Stimulated activated CD4-positive, alpha-beta T cell treated with anti-CD3 and anti-CD28 coated beads, TNF-alpha, amount 100 ng/mL, for 1 hour (primary cell): Measurements from ENCODE around the gene RTKN.
"Not testable (repeated sequence)": the region's sequence is repeated elsewhere in the genome, so short reads cannot be mapped to it uniquely, and the experiment has no call there.

Source experiments
- DNase-seq, 3 donors: peaks; one replicate each; pipeline ENCODE4 v3.0.0-alpha.2; 2020; ENCODE audit warnings: low read depth in 3 of 3, low spot score in 1 of 3

The RTKN gene

DNA sequence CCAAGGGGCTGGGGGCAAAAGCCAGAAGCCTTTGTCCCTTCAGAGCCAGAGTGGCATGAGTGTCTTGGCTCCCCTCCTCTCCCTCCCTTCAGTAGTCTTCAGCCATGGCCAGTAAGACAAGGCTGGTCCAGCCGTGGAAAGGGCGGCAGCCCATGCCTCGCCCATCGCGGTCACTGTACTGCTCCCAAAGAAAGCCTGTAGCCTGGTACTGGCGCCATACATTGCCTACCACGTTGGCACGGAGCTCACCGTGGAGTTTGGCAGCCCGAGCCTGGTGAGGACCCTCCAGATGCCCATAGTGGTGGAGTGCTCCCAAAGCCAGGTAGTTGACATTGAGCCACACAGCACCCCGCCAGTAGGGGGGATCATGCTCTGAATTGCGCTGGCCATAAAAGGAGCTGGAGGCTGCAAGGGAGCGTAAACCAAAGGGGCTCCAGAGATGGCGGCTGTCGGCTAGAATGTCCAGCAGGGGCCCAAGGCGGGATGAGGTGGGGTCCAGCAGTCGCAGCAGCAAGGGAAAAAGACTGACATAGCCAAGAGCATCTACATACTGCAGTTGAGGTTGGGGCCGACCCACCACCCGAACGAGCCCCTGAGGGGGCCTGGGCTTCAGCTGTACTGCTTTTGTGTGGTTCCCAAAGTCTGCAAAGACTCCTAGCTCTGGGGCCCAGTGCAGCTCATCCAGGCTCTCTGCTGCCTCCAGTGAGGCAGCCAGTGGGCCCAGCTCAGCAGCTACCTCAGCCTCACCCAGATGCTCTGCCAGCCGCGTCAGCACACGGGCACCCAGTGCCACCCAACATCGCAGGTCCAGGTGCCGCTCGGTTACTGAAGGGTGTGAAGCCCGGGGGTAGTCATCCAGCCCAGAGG, 19.7 kb upstream of the RTKN start:
- no peak for DNase-seq

DNA sequence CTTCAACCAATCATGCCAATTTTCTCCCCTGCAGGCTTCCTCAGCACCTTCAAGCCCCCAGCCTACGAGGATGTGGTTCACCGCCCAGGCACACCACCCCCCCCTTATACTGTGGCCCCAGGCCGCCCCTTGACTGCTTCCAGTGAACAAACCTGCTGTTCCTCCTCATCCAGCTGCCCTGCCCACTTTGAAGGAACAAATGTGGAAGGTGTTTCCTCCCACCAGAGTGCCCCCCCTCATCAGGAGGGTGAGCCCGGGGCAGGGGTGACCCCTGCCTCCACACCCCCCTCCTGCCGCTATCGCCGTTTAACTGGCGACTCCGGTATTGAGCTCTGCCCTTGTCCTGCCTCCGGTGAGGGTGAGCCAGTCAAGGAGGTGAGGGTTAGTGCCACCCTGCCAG, 18.4 kb upstream of the RTKN start:
- not testable (repeated sequence) for DNase-seq

DNA sequence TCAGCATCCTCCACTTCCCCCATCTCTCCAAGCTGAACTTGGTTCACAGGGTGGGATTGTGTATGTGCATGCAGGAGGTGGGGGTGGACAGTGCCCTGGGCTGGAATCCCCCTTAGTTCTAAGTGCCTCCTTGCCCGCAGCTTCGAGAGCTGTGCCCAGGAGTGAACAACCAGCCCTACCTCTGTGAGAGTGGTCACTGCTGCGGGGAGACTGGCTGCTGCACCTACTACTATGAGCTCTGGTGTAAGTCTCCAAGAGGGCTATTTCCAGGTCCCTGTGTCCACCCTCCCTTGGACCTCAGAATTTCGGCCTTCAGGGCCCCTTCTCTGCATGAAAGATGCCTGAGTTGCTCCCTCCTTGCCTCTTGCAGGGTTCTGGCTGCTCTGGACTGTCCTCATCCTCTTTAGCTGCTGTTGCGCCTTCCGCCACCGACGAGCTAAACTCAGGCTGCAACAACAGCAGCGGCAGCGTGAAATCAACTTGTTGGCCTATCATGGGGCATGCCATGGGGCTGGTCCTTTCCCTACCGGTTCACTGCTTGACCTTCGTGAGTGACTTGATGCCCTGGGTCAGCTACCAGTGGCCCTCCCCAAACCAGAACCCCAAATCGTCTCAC, 17.9 kb upstream of the RTKN start:
- not testable (repeated sequence) for DNase-seq

DNA sequence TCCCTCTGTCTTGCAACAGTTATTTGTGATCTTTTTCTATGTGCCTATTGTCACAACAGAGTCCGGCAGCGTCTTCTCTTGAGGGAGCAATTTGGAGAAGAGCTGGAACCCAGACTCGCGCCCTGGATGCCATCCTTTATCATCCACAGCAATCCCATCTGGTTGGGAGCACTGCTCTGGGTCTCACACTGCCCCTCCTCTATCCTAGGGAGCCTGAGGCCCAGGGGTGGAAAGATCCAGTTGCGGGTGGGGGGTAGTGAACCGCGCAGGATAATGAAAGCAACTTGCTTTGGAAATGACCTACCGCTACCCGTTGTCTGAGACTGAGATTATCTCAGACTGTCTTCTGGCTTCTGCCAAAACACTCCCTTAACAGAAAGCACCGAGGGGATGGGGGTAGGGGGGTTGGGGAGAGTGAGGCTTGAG, 17.2 kb upstream of the RTKN start:
- DNase-seq = no peak

DNA sequence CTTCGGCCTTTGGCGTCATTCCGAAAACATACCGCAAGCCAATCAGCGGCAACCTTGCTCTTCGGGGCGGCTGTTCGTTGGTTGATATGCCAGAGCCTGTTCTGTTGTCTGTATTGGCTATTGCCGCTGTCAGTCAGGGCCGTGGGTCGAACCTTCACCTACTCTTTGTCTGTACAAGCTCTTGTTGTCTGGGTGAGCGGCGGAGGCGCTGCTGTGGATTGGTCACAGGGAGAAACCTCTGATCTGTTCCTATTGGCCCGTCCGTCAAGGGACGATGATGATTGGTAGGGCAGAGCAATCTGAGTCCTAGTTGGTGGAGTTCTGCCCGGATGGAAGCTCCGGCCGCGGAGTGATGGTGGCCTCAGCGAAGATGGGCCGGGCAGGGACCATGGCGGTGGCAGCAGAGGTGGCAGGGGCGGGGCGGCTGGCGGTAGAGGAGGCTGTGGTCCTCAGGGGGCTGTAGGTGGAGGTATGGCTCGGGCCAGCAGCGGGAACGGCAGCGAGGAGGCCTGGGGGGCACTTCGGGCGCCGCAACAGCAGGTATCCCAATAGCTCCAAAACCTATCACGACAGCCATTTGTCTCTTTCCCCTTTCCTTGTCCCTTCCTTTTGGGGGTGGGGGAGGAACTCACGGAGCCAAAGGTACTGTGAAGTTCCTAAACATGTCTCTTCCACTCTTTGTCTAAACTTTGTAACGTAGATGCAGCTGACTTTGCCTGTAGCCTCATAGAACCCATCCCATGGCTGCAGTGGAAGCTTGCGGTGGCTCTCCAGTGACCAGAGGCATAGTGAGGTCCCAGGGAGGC, 16.6 kb upstream of the RTKN start, which contains the start of gene WBP1:
Gene WBP1, plus strand, starts transcription at position 307 of the 806 bp plus-strand sequence. Its CDS starts 165 bp downstream, at position 472.
- peak; percentile 91 to 99 (median 96) for DNase-seq

DNA sequence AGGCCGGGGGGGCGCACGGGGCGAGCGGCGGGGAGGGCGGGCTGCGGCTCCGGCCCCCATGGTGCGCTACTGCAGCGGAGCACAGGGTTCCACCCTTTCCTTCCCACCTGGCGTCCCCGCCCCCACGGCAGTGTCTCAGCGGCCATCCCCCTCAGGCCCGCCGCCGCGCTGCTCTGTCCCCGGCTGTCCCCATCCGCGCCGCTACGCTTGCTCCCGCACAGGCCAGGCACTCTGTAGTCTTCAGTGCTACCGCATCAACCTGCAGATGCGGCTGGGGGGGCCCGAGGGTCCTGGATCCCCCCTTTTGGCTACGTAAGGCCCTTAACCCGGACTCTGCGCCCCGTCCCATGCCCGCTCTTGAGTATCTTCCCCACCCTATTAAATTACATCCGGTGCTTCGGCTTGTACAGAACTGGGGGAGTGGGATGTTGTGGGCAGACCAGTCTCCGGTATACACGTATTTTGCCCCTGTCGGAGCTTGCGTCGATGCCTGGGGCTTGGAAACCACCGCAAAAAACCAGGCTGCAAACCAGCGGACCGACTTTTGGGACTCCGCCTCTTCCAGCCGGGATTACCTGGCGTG, 15.9 kb upstream of the RTKN start:
- DNase-seq = peak; percentile 49 to 72 (median 56)

DNA sequence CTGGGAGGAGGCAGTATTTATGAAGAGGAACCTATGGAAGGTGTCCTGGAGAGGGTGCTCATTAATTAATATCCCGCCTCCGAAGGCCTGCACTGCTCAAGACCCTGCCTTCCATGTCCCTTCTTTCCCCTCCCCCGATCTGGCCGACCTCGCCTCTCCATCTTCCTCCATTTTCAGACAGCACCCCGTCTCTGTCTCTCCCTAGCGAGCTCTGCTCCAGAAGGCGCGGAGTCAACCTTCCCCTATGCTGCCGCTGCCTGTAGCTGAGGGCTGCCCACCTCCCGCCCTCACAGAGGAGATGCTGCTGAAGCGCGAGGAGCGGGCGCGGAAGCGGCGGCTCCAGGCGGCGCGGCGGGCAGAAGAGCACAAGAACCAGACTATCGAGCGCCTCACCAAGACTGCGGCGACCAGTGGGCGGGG, 15.4 kb upstream of the RTKN start:
- DNase-seq = no peak

DNA sequence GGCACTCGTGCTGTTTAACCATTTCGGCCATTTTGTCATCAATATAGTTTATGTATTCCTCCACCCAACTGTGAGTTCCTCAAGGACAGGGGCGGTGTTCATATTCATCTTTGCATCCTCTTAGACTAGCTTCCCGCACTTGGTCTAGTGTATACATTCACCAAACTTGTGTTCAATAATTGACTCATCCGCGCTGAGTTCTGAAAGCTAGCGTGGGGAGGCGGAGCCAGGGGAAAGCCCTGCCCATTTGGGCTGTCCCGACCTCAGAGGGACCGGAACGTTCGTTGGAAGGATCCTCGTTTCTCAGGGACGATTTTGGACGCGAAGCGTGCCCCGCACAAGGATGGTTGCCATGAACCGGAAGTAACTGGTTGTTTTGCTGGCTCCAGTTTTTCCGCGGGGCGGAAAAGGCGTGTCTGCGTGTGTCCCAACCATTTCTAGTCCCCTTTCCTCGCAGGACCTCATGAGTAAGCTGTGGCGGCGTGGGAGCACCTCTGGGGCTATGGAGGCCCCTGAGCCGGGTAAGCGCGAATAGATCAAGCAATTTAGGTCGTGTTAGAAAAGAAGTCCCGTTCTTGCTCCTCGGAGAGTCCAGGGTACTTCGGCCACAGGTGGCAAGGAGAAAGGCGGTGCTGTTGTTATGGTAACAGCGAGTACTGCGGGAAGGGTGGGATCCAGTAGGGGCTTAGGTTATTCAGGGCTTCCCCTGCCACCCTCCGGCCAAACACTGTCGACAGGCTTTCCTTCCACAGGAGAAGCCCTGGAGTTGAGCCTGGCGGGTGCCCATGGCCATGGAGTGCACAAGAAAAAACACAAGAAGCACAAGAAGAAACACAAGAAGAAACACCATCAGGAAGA, 13.1 kb upstream of the RTKN start, which contains the start of gene INO80B:
Gene INO80B, plus strand, starts transcription at position 434 of the 858 bp plus-strand sequence. Its CDS starts 30 bp downstream, at position 464.
- peak; percentile 92 to 98 (median 93) for DNase-seq

DNA sequence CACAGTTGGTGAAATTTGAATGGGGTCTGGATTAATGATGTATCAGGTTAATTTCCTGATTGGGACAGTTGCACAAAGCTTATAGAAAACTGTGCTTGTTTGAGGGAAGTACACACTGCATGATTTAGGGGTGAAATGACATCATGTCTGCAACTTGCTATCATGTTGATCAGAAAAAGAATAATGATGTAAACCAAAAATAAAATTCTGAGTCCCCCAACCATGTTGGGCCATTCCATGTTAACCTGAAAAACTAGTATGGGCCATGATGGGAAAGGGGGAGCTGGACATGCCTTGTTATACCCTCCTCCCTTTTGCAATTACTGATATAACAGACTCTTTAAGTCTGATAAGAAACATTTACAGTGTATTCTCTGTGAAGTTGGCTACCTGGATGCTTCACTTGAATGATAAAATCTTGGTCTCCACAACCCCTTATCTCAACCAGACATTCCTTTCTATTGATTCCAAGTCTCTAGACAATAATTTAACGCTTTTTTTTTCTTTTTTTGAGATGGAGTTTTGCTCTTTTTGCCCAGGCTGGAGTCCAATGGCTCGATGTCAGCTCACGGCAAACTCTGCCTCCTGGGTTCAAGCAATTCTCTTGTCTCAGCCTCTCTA, 8.9 kb upstream of the RTKN start:
- no peak for DNase-seq

DNA sequence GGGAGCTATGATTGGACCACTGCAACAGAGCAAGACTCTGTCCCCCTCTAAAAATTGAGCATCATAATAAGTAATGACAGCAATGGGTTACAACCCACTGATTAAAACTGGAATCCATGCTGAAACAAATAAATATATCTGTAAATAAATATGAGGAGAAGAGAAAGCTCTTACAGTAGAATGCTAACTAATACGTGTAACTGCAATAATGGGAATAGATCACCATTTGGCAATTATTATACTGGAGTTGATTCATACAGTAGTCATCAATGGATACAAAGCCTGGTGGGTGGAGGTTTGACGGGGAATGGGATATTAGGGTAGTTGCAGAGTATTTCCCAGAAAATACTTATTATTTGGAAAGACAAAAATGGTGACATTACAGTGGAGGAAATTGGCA, 7.0 kb upstream of the RTKN start:
- no peak for DNase-seq

DNA sequence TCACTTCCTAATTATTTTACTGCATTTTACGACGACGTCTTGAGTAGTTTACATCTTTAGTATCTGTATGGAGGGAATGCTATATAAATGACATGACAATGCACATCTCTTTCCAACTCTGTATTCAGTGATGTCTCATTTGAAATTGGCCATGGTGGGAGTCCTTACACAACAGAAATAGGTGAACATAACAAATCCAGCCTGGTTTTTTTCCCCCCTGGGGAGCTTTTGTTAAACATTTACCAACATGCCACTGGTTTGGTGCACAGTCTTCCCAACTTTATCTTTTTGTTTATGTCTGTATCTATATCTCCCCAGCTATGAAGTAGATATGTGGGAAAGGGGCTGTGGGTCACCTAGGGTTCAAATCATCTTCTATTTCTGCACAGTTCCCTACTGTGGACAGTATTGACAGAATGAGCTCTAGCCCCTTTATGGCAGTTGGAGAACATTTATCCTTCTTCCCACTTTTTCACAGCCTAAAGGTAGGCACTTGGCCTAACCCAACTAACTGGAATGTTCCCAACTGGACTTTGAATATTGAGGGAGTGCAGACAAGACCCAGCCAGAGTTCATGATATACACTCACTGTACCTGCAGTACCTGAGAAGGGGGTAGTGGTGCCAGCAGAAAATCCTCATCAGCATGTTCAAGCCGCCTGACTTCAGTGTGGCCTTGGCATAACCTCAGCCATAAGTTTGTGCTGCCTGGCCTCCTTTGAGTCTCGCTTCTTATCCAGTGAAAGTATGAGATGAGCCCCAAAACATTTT, 5.7 kb upstream of the RTKN start:
- no peak for DNase-seq

DNA sequence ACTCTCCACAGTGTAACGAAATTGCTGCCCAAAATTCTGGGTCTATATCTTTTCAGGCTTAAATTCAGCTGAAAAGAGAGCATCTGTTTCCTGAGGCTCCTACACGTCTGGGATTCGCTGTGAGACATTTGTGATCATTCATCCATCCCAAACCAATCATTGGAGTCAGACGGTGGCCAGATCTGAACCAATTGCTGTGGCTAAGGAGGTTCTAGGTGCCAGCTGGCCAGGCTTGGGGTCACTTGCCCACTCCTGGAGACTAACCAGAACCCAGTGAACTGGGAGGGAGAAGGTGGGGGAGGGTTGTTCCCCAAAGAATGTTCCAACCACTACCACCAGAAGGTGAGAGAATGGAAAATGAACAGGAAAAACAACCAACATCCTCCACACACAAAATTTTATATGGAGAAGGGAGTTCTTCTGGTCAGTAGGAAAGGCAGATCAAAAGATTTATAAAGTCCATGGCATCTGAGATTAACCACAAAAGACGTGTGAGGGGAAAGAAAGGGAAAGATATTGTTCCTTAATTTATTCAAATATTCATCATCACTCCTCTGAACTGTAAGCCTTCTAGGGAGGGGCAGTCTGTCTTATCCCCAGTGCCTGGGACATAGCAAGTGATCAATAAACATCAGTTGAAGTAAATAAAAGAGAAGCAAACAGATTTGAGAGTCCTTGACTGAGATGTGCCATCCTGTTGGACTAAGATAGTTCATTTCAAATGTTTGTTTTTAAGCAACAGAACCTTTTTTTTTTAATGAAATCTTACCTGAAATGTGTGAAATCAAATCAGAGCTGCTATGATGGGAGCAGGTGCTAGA, 3.0 kb upstream of the RTKN start:
- DNase-seq = no peak

DNA sequence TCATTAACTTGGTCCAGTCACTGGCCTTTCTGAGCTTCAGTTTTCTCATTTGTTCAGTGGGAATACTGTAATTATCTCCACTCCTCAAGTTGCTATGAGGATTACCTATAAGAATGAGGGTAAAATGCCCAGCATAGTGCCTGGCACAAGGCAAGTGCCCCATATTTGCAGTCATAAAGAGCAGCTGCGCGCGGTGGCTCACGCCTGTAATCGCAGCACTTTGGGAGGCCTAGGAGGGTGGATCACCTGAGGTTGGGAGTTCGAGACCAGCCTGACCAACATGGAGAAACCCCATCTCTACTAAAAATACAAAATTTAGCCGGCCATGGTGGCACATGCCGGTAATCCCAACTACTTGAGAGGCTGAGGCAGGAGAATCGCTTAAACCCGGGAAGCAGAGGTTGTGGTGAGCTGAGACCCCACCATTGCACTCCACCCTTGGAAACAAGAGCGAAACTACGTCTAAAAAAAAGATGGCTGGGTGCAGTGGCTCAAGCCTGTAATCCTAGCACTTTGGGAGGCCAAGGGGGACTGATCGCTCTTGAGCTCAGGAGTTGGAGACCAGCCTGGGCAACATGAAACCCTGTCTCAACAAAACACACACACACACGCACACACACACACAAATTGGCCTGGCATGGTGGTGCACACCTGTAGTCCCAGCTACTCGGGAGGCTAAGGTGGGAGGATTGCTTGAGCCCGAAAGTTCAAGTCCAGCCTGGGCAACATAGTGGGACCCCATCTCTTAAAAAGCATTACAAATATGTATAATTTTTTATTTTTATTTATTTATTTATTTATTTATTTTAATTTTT, 953 bp upstream of the RTKN start:
- not testable (repeated sequence) for DNase-seq

DNA sequence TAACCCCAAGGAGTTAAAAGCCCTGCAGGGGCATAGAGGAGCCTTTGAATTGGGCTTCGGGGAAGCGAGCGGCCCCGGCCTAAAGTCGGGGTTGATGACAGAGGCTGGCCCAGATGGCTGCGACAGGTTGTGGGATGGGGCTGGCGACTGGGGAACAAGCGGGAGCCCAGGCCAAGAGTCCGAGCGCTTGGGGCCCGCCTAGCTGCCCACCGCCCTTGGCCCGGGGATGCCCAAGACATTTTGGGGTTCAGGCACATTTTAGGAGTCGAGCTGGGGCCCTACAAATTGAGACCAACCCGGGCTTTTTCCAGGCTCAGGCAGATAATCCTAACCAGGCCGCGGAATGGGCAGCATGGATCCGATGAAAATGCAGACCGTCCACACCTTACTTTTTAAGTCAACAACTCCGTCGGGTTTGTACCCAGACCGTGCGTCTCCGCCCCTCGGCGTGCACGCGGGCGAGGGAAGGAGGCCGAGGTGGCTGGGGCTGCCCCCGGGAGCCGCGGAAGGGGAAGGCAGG, 507 bp downstream of the RTKN start:
- no peak for DNase-seq

DNA sequence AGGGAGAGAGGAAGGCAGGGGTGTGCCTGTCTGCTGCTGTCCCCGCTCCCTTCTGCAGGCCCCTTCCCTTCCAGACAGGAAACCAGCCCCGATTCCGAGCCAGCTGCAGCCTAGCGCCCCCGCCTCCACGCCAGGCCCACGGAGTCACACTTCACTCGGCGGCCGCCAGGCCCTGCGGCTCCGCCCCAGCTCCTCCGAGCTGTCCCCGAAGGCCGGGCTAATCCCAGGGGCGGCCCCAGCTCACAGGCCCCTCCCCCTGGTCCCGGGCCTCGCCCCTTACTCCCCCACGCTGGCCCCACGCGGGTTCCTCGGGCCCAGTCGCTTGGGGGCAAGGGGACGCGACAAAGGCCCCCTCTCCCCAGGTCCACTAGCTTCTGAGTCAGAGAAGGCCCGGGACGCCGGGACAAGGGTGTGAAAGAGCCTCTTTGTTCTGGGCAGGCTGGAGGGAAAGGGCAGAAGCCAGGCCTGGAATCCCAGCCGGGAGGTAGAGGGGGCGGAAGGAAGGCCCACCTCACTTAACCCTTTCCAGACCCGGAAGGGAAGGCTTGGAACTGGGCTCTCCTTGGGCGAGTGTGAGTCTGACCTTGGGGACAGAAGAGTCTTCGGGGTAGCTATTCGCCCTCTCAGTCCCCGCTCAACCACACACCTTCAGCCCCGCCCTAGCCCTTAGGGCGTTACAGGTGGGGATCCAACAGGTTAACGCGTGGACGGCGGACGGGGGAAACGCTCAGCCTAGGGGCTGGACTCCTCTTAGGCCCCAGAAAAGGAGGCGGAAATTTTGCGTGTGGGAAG, 1.2 kb downstream of the RTKN start:
- DNase-seq = no peak

DNA sequence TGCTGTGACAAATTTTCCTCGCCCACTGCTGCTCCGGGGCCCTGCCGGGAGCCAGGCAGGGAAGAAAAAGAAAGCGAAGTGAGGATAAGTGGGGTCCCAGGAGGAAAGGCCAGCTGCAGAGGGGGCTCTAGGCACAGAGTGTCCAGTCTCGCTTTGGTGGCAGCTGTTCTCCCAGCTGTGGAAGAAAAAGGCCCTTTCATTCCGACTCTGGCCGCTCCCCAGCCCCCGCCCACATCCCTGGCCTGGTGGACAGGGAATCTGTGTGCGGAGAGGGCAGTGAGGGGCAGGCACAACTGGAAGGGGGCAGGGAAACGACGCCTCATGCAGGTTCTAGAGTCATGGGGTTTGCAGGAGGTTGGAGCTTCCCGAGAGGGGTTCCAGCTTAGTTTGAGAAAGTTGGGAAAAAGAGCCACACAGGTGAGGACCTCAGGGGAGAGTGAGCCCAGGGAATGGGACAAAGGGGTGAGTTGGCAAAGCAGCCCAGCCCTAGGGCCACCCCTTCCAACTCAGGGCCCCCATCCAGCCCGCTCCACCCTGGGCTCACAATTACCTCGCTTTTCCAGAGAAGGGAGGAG, 1.8 kb downstream of the RTKN start:
- no peak for DNase-seq
